ENCODE measurements around the gene MED12L. TPM values are rescaled to one million over a fixed set of nuclear protein-coding genes. Genes with fewer than 3 reads are reported as not detected.

The MED12L gene
- total RNA-seq, 1 experiment from 2014 or later, result 6.4 TPM

DNA sequence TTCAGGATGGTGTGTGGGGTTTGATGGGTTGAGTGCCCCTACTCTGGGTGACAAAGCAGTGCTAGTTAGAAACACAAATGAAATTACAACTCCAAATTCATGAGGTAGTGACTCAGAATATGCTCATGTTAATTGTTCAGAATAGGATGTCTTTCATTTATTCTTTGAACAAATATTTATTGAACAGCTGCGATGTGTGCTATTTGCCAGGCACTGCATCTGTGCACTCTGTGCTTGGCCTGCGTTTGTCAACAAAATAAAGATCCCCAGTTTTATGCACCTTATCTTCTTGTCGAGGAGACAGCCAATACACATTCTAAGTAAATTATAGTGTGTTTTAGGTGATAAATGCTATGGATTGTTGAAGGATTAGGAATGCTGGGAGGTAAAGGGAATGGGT, 27.3 kb downstream of the MED12L start:
- Histone ChIP-seq H3K79me2 (ENCODE audit: insufficient read depth, low read length) (no peaks in the 10 kb centered on the region), H3K9me2 (ENCODE audit: insufficient read depth) (no peaks in the 10 kb centered on the region), H3K4me2 (ENCODE audit: low read length) (no peak overlapping the region), H3K9ac (ENCODE audit: low read length) (no peak overlapping the region), H3K36me3 (ENCODE audit: control insufficient read depth in 1 of 2, insufficient read depth in 2 of 2, low read length in 2 of 2) (no peaks in the 10 kb centered on the region), H4K20me1 (ENCODE audit: insufficient read depth) (no peaks in the 10 kb centered on the region), H3K27ac (ENCODE audit: low read depth, low read length) (no peak overlapping the region), H3K9me3 (ENCODE audit: control insufficient read depth in 1 of 2, insufficient read depth in 1 of 2, low read depth in 1 of 2, low read length in 2 of 2) (no peaks in the 10 kb centered on the region), H3K4me3 (replicated peaks in 1 of 2; ENCODE audit: low read depth in 1 of 2, low read length in 2 of 2) (no peak overlapping the region), H3K4me1 (ENCODE audit: control insufficient read depth in 1 of 2, insufficient read depth in 2 of 2, low read length in 2 of 2) (no peaks in the 10 kb centered on the region), H2AFZ (ENCODE audit: low read depth, low read length, poor library complexity, severe bottlenecking) (no peak overlapping the region), H3K27me3 (ENCODE audit: insufficient read depth, low read length) (no peaks in the 10 kb centered on the region)
- no peak for TF ChIP-seq POLR2A (IDR thresholded peaks at IDR 0.05; ENCODE audit: borderline replicate concordance, extremely low read depth, insufficient read depth, insufficient read length)
- TF ChIP-seq, protein P1, sequence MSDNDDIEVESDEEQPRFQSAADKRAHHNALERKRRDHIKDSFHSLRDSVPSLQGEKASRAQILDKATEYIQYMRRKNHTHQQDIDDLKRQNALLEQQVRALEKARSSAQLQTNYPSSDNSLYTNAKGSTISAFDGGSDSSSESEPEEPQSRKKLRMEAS (IDR thresholded peaks at IDR 0.05), result no peak
- TF ChIP-seq POLR2AphosphoS5 (IDR thresholded peaks at IDR 0.05; ENCODE audit: low read depth, low read length), result no peak
- TF ChIP-seq EGR1 (IDR thresholded peaks at IDR 0.05; ENCODE audit: low read depth), result no peak
- TF ChIP-seq EZH2phosphoT487 (IDR thresholded peaks at IDR 0.05; ENCODE audit: borderline replicate concordance), result no peak
- TF ChIP-seq YY1 (IDR thresholded peaks at IDR 0.05; ENCODE audit: extremely low read depth, insufficient replicate concordance, low read depth, low read length), result no peak
- no peak for TF ChIP-seq RAD21 (IDR thresholded peaks at IDR 0.05; ENCODE audit: low read depth)
- TF ChIP-seq ATF3 (IDR thresholded peaks at IDR 0.05), result no peak
- TF ChIP-seq EZH2 (IDR thresholded peaks at IDR 0.05), result no peak
- TF ChIP-seq, protein P2, sequence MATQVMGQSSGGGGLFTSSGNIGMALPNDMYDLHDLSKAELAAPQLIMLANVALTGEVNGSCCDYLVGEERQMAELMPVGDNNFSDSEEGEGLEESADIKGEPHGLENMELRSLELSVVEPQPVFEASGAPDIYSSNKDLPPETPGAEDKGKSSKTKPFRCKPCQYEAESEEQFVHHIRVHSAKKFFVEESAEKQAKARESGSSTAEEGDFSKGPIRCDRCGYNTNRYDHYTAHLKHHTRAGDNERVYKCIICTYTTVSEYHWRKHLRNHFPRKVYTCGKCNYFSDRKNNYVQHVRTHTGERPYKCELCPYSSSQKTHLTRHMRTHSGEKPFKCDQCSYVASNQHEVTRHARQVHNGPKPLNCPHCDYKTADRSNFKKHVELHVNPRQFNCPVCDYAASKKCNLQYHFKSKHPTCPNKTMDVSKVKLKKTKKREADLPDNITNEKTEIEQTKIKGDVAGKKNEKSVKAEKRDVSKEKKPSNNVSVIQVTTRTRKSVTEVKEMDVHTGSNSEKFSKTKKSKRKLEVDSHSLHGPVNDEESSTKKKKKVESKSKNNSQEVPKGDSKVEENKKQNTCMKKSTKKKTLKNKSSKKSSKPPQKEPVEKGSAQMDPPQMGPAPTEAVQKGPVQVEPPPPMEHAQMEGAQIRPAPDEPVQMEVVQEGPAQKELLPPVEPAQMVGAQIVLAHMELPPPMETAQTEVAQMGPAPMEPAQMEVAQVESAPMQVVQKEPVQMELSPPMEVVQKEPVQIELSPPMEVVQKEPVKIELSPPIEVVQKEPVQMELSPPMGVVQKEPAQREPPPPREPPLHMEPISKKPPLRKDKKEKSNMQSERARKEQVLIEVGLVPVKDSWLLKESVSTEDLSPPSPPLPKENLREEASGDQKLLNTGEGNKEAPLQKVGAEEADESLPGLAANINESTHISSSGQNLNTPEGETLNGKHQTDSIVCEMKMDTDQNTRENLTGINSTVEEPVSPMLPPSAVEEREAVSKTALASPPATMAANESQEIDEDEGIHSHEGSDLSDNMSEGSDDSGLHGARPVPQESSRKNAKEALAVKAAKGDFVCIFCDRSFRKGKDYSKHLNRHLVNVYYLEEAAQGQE (IDR thresholded peaks at IDR 0.05; ENCODE audit: low read depth), result no peak
- no peak for TF ChIP-seq SP1 (IDR thresholded peaks at IDR 0.05; ENCODE audit: low read depth)
- no peak for TF ChIP-seq SIN3A (IDR thresholded peaks at IDR 0.05; ENCODE audit: low read depth)
- no peak for TF ChIP-seq ELF1 (IDR thresholded peaks at IDR 0.05; ENCODE audit: borderline replicate concordance, low read depth)
- no peak for TF ChIP-seq FOSL1 (IDR thresholded peaks at IDR 0.05; ENCODE audit: low read depth)
- TF ChIP-seq CTCF (IDR thresholded peaks at IDR 0.05 in 2 of 3, conservative IDR thresholded peaks at IDR 0.05 in 1 of 3; ENCODE audit: borderline replicate concordance in 1 of 3, insufficient read depth in 1 of 3, low read depth in 2 of 3, low read length in 2 of 3), result no peak
- no peak for TF ChIP-seq CEBPB (IDR thresholded peaks at IDR 0.05; ENCODE audit: low read depth)
- ChIA-PET CTCF (no interaction called here), POLR2A (no interaction called here), RAD21 (ENCODE audit: low non-redundant PET in 1 of 2, low total read pairs in 2 of 2, uncharacterized antibody in 2 of 2, unreplicated experiment in 2 of 2) (no interaction called here)
- ATAC-seq (no peak), DNase-seq (ENCODE audit: low read depth, low spot score) (no peak)
- intact Hi-C loops (cut with micrococcal nuclease), result no loop called here
- BruUV-seq (replicated peaks), result no TSS peak
